ENCODE data around the gene GPR137C. TPM values are rescaled to one million over a fixed set of nuclear protein-coding genes. Genes with fewer than 3 reads are reported as not detected.

The GPR137C gene
- total RNA-seq, 1 experiment from 2014 or later: 0.89 TPM

DNA sequence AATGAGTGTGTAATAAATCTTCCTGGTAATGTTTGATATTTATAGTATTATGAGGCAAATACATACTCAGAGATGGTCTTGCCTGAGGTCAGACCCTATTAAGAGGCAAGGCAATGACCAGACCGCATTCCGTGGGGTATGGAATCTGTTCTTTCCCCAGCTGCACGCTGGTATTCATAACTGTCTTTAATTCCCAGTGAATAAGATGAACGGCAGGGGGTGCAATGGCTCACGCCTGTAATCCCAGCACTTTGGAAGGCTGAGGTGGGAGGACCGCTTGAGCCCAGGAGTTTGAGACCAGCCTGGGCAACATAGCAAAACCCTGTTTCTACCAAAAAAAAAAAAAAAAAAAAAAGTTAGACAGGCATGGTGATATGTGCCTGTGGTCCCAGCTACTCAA is 98.1 kb downstream of the GPR137C start:
- intact Hi-C loops (cut with micrococcal nuclease): no loop called here
- ATAC-seq: no peak
- RAD21 ChIA-PET (ENCODE audit: low non-redundant PET in 1 of 2, low total read pairs in 2 of 2, uncharacterized antibody in 2 of 2, unreplicated experiment in 2 of 2): no interaction called here

DNA sequence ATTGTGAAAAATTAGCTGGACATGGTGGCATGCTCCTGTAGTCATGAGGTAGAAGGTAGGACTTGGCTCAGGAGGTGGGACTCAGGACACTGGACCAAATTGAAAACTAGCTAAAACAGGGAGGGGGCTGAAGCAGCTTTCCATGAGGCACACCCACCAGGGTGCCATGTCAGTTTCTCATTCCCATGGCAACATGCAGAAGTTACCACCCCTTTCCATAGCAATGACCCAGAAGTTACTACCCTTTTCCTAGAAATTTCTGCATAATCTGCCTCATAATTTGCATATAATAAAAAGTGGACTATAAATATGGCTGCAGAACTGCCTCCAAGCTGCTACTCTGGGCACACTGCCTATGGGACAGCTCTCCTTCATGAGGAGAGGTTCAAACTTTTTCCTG is 104.3 kb downstream of the GPR137C start:
- CTCF ChIA-PET: no interaction called here
- RAD21 ChIA-PET (ENCODE audit: low non-redundant PET in 1 of 2, low total read pairs in 2 of 2, uncharacterized antibody in 2 of 2, unreplicated experiment in 2 of 2): no interaction called here
- H3K9me3 ChIP-seq (ENCODE audit: control insufficient read depth in 1 of 2, insufficient read depth in 1 of 2, low read depth in 1 of 2, low read length in 2 of 2): no peaks in the 10 kb centered on the region
- peaks cover 8% of the 10 kb centered on the region for H3K79me2 ChIP-seq (ENCODE audit: insufficient read depth, low read length)
- H2AFZ ChIP-seq (ENCODE audit: low read depth, low read length, poor library complexity, severe bottlenecking): no peak overlapping the region
- no peaks in the 10 kb centered on the region for H3K9me2 ChIP-seq (ENCODE audit: insufficient read depth)
- no peak overlapping the region for H3K9ac ChIP-seq (ENCODE audit: low read length)
- H3K27ac ChIP-seq (ENCODE audit: low read depth, low read length): no peak overlapping the region
- no peaks in the 10 kb centered on the region for H3K4me1 ChIP-seq (ENCODE audit: control insufficient read depth in 1 of 2, insufficient read depth in 2 of 2, low read length in 2 of 2)
- intact Hi-C loops (cut with micrococcal nuclease): no loop called here
- H3K4me3 ChIP-seq (replicated peaks in 1 of 2; ENCODE audit: low read depth in 1 of 2, low read length in 2 of 2): no peak overlapping the region
- no peak for ATAC-seq
- DNase-seq (ENCODE audit: low read depth, low spot score): no peak
- no peak overlapping the region for H3K4me2 ChIP-seq (ENCODE audit: low read length)
- POLR2A ChIA-PET: no interaction called here
- H4K20me1 ChIP-seq (ENCODE audit: insufficient read depth): no peaks in the 10 kb centered on the region
- peaks cover 16 to 23% of the 10 kb centered on the region in 2 experiments for H3K36me3 ChIP-seq (ENCODE audit: control insufficient read depth in 1 of 2, insufficient read depth in 2 of 2, low read length in 2 of 2)
- H3K27me3 ChIP-seq (ENCODE audit: insufficient read depth, low read length): no peaks in the 10 kb centered on the region
- no TSS peak for BruUV-seq (replicated peaks)
- TF ChIP-seq, protein P1, sequence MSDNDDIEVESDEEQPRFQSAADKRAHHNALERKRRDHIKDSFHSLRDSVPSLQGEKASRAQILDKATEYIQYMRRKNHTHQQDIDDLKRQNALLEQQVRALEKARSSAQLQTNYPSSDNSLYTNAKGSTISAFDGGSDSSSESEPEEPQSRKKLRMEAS (IDR thresholded peaks at IDR 0.05): no peak
- TF ChIP-seq FOSL1 (IDR thresholded peaks at IDR 0.05; ENCODE audit: low read depth) (no peak), ZFX (IDR thresholded peaks at IDR 0.05) (no peak), CEBPB (IDR thresholded peaks at IDR 0.05; ENCODE audit: low read depth) (no peak), JUND (IDR thresholded peaks at IDR 0.05) (no peak), SIN3A (IDR thresholded peaks at IDR 0.05; ENCODE audit: low read depth) (no peak), RAD21 (IDR thresholded peaks at IDR 0.05; ENCODE audit: low read depth) (no peak), ZNF274 (IDR thresholded peaks at IDR 0.05; ENCODE audit: low read depth, low read length) (no peak), POLR2A (IDR thresholded peaks at IDR 0.05; ENCODE audit: borderline replicate concordance, extremely low read depth, insufficient read depth, insufficient read length) (no peak)
- TF ChIP-seq, protein P2, sequence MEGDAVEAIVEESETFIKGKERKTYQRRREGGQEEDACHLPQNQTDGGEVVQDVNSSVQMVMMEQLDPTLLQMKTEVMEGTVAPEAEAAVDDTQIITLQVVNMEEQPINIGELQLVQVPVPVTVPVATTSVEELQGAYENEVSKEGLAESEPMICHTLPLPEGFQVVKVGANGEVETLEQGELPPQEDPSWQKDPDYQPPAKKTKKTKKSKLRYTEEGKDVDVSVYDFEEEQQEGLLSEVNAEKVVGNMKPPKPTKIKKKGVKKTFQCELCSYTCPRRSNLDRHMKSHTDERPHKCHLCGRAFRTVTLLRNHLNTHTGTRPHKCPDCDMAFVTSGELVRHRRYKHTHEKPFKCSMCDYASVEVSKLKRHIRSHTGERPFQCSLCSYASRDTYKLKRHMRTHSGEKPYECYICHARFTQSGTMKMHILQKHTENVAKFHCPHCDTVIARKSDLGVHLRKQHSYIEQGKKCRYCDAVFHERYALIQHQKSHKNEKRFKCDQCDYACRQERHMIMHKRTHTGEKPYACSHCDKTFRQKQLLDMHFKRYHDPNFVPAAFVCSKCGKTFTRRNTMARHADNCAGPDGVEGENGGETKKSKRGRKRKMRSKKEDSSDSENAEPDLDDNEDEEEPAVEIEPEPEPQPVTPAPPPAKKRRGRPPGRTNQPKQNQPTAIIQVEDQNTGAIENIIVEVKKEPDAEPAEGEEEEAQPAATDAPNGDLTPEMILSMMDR (IDR thresholded peaks at IDR 0.05 in 2 of 3, conservative IDR thresholded peaks at IDR 0.05 in 1 of 3; ENCODE audit: borderline replicate concordance in 1 of 3, insufficient read depth in 1 of 3, low read depth in 2 of 3, low read length in 2 of 3): no peak
- TF ChIP-seq, protein P3, sequence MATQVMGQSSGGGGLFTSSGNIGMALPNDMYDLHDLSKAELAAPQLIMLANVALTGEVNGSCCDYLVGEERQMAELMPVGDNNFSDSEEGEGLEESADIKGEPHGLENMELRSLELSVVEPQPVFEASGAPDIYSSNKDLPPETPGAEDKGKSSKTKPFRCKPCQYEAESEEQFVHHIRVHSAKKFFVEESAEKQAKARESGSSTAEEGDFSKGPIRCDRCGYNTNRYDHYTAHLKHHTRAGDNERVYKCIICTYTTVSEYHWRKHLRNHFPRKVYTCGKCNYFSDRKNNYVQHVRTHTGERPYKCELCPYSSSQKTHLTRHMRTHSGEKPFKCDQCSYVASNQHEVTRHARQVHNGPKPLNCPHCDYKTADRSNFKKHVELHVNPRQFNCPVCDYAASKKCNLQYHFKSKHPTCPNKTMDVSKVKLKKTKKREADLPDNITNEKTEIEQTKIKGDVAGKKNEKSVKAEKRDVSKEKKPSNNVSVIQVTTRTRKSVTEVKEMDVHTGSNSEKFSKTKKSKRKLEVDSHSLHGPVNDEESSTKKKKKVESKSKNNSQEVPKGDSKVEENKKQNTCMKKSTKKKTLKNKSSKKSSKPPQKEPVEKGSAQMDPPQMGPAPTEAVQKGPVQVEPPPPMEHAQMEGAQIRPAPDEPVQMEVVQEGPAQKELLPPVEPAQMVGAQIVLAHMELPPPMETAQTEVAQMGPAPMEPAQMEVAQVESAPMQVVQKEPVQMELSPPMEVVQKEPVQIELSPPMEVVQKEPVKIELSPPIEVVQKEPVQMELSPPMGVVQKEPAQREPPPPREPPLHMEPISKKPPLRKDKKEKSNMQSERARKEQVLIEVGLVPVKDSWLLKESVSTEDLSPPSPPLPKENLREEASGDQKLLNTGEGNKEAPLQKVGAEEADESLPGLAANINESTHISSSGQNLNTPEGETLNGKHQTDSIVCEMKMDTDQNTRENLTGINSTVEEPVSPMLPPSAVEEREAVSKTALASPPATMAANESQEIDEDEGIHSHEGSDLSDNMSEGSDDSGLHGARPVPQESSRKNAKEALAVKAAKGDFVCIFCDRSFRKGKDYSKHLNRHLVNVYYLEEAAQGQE (IDR thresholded peaks at IDR 0.05; ENCODE audit: low read depth): no peak

More for the DNA sequence above, 98.1 kb downstream of the GPR137C start:
- TF ChIP-seq POLR2A (IDR thresholded peaks at IDR 0.05; ENCODE audit: borderline replicate concordance, extremely low read depth, insufficient read depth, insufficient read length) (no peak), SRF (IDR thresholded peaks at IDR 0.05; ENCODE audit: low read depth) (no peak), EZH2phosphoT487 (IDR thresholded peaks at IDR 0.05; ENCODE audit: borderline replicate concordance) (no peak), FOSL1 (IDR thresholded peaks at IDR 0.05; ENCODE audit: low read depth) (no peak), SIN3A (IDR thresholded peaks at IDR 0.05; ENCODE audit: low read depth) (no peak), EZH2 (IDR thresholded peaks at IDR 0.05) (no peak), SP1 (IDR thresholded peaks at IDR 0.05; ENCODE audit: low read depth) (no peak), YY1 (IDR thresholded peaks at IDR 0.05; ENCODE audit: extremely low read depth, insufficient replicate concordance, low read depth, low read length) (no peak), RAD21 (IDR thresholded peaks at IDR 0.05; ENCODE audit: low read depth) (no peak), TCF7L2 (IDR thresholded peaks at IDR 0.05; ENCODE audit: borderline replicate concordance, extremely low read depth, insufficient read depth, insufficient read length) (no peak)
- TF ChIP-seq, protein P1 (IDR thresholded peaks at IDR 0.05): no peak
- TF ChIP-seq, protein P4, sequence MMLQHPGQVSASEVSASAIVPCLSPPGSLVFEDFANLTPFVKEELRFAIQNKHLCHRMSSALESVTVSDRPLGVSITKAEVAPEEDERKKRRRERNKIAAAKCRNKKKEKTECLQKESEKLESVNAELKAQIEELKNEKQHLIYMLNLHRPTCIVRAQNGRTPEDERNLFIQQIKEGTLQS (IDR thresholded peaks at IDR 0.05): no peak
- Histone ChIP-seq H3K9me3 (ENCODE audit: control insufficient read depth in 1 of 2, insufficient read depth in 1 of 2, low read depth in 1 of 2, low read length in 2 of 2) (no peaks in the 10 kb centered on the region), H3K9me2 (ENCODE audit: insufficient read depth) (no peaks in the 10 kb centered on the region), H2AFZ (ENCODE audit: low read depth, low read length, poor library complexity, severe bottlenecking) (no peak overlapping the region), H4K20me1 (ENCODE audit: insufficient read depth) (no peaks in the 10 kb centered on the region), H3K27me3 (ENCODE audit: insufficient read depth, low read length) (no peaks in the 10 kb centered on the region), H3K4me1 (ENCODE audit: control insufficient read depth in 1 of 2, insufficient read depth in 2 of 2, low read length in 2 of 2) (no peaks in the 10 kb centered on the region), H3K79me2 (ENCODE audit: insufficient read depth, low read length) (no peaks in the 10 kb centered on the region), H3K4me2 (ENCODE audit: low read length) (no peak overlapping the region), H3K27ac (ENCODE audit: low read depth, low read length) (no peak overlapping the region), H3K36me3 (ENCODE audit: control insufficient read depth in 1 of 2, insufficient read depth in 2 of 2, low read length in 2 of 2) (peaks cover 22 to 45% of the 10 kb centered on the region in 2 experiments), H3K9ac (ENCODE audit: low read length) (no peak overlapping the region), H3K4me3 (replicated peaks in 1 of 2; ENCODE audit: low read depth in 1 of 2, low read length in 2 of 2) (no peak overlapping the region)
- ChIA-PET CTCF (no interaction called here), POLR2A (no interaction called here)
- BruUV-seq (replicated peaks): no TSS peak
- DNase-seq (ENCODE audit: low read depth, low spot score): no peak

Measured in HCT116 (cell line).